ENCODE data around the gene SMG7. TPM values are rescaled to one million over a fixed set of nuclear protein-coding genes. Genes with fewer than 3 reads are reported as not detected.

SMG7 gene
- total and polyA plus RNA-seq, 10 of the 15 experiments (the other 5 are each of a cell fraction or from before 2014, with no cell fraction given), result 9.5 to 65.4 (median 42.7) TPM

DNA sequence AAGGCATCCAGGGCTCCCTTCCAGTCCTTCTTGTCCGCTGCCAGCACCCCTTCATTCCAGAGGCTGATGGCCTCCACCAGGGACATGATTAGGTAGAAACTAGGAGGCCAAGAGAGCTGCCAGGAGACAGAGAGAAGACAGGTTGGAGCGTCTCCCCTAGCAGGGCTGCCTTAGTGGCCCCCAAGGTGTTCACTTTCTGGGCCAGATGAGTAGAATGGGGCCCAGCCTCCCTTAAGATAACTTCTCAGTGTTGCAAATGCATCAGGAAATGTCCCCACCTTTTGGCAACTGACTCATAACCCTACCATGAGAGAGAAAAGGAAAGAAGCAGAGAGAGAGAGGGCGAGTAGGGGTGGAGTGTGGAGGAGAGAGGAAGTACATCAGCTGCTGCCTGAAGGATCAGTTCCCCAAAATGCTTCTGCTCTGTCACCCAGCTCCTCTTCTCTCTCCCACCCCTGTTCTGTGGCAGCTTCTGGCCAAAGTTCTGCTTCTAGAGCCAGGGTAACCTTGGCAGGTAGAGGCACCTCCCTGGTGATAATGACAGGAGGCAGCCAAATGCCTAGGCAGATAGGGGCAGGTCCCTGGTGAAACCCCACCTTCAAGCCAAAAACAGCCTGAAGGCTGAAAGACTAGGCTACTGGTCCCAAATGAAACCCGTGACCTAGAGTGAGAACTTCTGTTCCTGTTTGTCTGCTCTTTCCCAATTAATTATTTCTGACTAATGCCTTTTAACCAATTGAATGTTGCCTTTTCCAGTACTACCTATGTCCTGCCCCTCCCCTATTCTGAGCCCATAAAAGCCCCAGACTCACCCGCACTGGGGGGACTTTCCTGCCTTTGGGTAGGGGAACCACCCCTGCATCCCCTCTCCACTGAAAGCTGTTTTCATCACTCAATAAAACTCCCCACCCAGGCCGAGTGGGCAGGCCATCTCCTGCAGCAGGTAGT, 118.2 kb downstream of the SMG7 start, which contains the start of gene NCF2 (continued):
- TF ChIP-seq, protein P1, sequence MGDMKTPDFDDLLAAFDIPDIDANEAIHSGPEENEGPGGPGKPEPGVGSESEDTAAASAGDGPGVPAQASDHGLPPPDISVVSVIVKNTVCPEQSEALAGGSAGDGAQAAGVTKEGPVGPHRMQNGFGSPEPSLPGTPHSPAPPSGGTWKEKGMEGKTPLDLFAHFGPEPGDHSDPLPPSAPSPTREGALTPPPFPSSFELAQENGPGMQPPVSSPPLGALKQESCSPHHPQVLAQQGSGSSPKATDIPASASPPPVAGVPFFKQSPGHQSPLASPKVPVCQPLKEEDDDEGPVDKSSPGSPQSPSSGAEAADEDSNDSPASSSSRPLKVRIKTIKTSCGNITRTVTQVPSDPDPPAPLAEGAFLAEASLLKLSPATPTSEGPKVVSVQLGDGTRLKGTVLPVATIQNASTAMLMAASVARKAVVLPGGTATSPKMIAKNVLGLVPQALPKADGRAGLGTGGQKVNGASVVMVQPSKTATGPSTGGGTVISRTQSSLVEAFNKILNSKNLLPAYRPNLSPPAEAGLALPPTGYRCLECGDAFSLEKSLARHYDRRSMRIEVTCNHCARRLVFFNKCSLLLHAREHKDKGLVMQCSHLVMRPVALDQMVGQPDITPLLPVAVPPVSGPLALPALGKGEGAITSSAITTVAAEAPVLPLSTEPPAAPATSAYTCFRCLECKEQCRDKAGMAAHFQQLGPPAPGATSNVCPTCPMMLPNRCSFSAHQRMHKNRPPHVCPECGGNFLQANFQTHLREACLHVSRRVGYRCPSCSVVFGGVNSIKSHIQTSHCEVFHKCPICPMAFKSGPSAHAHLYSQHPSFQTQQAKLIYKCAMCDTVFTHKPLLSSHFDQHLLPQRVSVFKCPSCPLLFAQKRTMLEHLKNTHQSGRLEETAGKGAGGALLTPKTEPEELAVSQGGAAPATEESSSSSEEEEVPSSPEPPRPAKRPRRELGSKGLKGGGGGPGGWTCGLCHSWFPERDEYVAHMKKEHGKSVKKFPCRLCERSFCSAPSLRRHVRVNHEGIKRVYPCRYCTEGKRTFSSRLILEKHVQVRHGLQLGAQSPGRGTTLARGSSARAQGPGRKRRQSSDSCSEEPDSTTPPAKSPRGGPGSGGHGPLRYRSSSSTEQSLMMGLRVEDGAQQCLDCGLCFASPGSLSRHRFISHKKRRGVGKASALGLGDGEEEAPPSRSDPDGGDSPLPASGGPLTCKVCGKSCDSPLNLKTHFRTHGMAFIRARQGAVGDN (IDR thresholded peaks at IDR 0.05), result peak; percentile 10; the same call in 1 of the 2 replicates
- TF ChIP-seq NRF1 (conservative IDR thresholded peaks at IDR 0.05; ENCODE audit: low read depth, low read length) (no peak), LARP7 (IDR thresholded peaks at IDR 0.05) (peak; percentile 82)

DNA sequence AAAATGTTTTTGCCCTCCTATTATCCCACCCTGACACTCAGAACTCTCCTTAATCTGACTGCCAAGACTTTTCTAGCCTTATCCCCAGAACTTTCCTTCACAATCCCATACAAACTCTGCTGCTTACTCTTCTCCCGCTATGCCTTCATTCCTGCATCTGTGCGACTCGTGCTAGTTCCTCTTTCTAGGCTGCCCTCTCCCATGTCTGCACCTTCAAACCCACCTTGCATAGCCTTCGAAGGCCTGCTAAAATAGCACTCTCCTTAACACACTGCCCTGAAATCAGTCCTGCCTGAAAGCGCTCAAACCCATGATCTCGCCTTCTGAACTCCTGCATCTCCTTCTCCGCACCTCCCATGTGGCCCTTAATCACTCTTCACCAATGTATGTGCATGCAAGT, 120.4 kb downstream of the SMG7 start:
- H3K27ac ChIP-seq (ENCODE audit: control insufficient read depth, insufficient read depth), result peak overlapping the region; percentile 71
- H2AFZ ChIP-seq (ENCODE audit: control insufficient read depth, low read depth, low read length), result no peak overlapping the region; the same call in 1 of the 2 replicates
- FAIRE-seq (no peak), ATAC-seq (no peak), DNase-seq (ENCODE audit: low read depth, low spot score) (no peak)
- no peaks in the 10 kb centered on the region for H3K27me3 ChIP-seq (replicated peaks in 1 of 2; ENCODE audit: control insufficient read depth in 2 of 2, insufficient read depth in 2 of 2, low read length in 1 of 2)
- H3K4me1 ChIP-seq (ENCODE audit: control insufficient read depth, insufficient read depth, low read length), result peaks cover 49% of the 10 kb centered on the region
- ChIA-PET POLR2A (interaction anchor here (1.1 to 12.1 kb wide), 4 partner anchors 13 to 319 kb away, joined by 3 to 199 read pairs (median 3); partner anchors contain the start of gene SMG7), RAD21 (ENCODE audit: unreplicated experiment) (interaction anchor here (4.1 to 9.5 kb wide), 2 partner anchors 9 to 15 kb away, joined by 24 to 188 read pairs; no protein-coding TSS in a partner anchor), SMC1A (ENCODE audit: uncharacterized antibody, unreplicated experiment) (interaction anchor here (0.7 to 11.7 kb wide), 5 partner anchors 9 to 412 kb away, joined by 3 to 363 read pairs (median 3); no protein-coding TSS in a partner anchor), CTCF (interaction anchor here (1.1 to 8.9 kb wide), 3 partner anchors 13 to 41 kb away, joined by 5 to 152 read pairs (median 5); no protein-coding TSS in a partner anchor)
- no peak overlapping the region for H3K9ac ChIP-seq (ENCODE audit: control insufficient read depth, insufficient read depth, low read length)
- no peaks in the 10 kb centered on the region; the same call in 2 of the 3 replicates for H3K9me3 ChIP-seq (replicated peaks; ENCODE audit: control insufficient read depth, insufficient read depth, low read length)
- BruUV-seq (replicated peaks), result no TSS peak
- peak overlapping the region; percentile 67 for H3K4me2 ChIP-seq (ENCODE audit: control insufficient read depth, insufficient read depth)
- H3K79me2 ChIP-seq (ENCODE audit: control insufficient read depth, insufficient read depth, low read length), result peaks cover 14% of the 10 kb centered on the region
- no peaks in the 10 kb centered on the region for H4K20me1 ChIP-seq (ENCODE audit: control insufficient read depth, insufficient read depth)
- in situ Hi-C loops (cut with MboI), result no loop called here
- whole genome bisulfite sequencing (ENCODE audit: insufficient coverage, insufficient replicate concordance, low lambda C conversion rate, missing lambda C conversion rate), result 60% methylated on average over 7 of the region's 7 CpGs
- peak overlapping the region; percentile 0; the same call in 1 of the 2 replicates for H3K4me3 ChIP-seq
- no peaks in the 10 kb centered on the region for H3K36me3 ChIP-seq (ENCODE audit: control insufficient read depth in 2 of 2, insufficient read depth in 2 of 2, low read length in 1 of 2)
- intact Hi-C loops (cut with micrococcal nuclease; ENCODE audit: unreplicated experiment), result loop anchor here (5.0 kb wide), 1 partner anchor 305 kb away; no protein-coding TSS in a partner anchor
- TF ChIP-seq, protein P2, sequence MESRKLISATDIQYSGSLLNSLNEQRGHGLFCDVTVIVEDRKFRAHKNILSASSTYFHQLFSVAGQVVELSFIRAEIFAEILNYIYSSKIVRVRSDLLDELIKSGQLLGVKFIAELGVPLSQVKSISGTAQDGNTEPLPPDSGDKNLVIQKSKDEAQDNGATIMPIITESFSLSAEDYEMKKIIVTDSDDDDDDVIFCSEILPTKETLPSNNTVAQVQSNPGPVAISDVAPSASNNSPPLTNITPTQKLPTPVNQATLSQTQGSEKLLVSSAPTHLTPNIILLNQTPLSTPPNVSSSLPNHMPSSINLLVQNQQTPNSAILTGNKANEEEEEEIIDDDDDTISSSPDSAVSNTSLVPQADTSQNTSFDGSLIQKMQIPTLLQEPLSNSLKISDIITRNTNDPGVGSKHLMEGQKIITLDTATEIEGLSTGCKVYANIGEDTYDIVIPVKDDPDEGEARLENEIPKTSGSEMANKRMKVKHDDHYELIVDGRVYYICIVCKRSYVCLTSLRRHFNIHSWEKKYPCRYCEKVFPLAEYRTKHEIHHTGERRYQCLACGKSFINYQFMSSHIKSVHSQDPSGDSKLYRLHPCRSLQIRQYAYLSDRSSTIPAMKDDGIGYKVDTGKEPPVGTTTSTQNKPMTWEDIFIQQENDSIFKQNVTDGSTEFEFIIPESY (IDR thresholded peaks at IDR 0.05), result peak; percentile 87
- TF ChIP-seq SPI1 (IDR thresholded peaks at IDR 0.05; ENCODE audit: borderline replicate concordance, insufficient read depth, low read depth, low read length) (peak; percentile 45; the same call in 1 of the 2 replicates), SREBF2 (IDR thresholded peaks at IDR 0.05; ENCODE audit: low read length) (no peak), MEF2A (IDR thresholded peaks at IDR 0.05; ENCODE audit: insufficient read depth, low read depth, low read length) (no peak)
- TF ChIP-seq, protein P3, sequence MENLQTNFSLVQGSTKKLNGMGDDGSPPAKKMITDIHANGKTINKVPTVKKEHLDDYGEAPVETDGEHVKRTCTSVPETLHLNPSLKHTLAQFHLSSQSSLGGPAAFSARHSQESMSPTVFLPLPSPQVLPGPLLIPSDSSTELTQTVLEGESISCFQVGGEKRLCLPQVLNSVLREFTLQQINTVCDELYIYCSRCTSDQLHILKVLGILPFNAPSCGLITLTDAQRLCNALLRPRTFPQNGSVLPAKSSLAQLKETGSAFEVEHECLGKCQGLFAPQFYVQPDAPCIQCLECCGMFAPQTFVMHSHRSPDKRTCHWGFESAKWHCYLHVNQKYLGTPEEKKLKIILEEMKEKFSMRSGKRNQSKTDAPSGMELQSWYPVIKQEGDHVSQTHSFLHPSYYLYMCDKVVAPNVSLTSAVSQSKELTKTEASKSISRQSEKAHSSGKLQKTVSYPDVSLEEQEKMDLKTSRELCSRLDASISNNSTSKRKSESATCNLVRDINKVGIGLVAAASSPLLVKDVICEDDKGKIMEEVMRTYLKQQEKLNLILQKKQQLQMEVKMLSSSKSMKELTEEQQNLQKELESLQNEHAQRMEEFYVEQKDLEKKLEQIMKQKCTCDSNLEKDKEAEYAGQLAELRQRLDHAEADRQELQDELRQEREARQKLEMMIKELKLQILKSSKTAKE (IDR thresholded peaks at IDR 0.05; ENCODE audit: low read depth, poor library complexity, severe bottlenecking), result no peak
- TF ChIP-seq, protein P4, sequence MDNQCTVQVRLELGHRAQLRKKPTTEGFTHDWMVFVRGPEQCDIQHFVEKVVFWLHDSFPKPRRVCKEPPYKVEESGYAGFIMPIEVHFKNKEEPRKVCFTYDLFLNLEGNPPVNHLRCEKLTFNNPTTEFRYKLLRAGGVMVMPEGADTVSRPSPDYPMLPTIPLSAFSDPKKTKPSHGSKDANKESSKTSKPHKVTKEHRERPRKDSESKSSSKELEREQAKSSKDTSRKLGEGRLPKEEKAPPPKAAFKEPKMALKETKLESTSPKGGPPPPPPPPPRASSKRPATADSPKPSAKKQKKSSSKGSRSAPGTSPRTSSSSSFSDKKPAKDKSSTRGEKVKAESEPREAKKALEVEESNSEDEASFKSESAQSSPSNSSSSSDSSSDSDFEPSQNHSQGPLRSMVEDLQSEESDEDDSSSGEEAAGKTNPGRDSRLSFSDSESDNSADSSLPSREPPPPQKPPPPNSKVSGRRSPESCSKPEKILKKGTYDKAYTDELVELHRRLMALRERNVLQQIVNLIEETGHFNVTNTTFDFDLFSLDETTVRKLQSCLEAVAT (IDR thresholded peaks at IDR 0.05), result peak; percentile 40; the same call in 1 of the 2 replicates

Measured in GM12878 (cell line).